Spleen (tissue), 7 donors: ENCODE results near the gene SAFB.

ENCODE experiments used
- CTCF ChIP-seq, 11 experiments: fragments of 200-600 bp in 7 of 11; fragments of 450-650 bp in 4 of 11; sonication (generic) in 4 of 11; IDR thresholded peaks in 8 of 11; conservative IDR thresholded peaks in 3 of 11; 1 replicate in 7 of 11; 2 replicates in 4 of 11; pipeline versions ENCODE4 v1.4.0 to v1.8.0; 2016 to 2021; ENCODE audit warnings: antibody characterized with exemption in 11 of 11, inconsistent platforms in 4 of 11, mild to moderate bottlenecking in 1 of 11
- POLR2A ChIP-seq, 3 donors: fragments of 450-650 bp; IDR thresholded peaks; one replicate each; pipeline ENCODE4 v1.5.1; 2017; ENCODE audit warnings: antibody characterized with exemption in 3 of 3, mild to moderate bottlenecking in 1 of 3
- POLR2AphosphoS5 ChIP-seq, 3 donors: sonication (generic); formaldehyde crosslinking; IDR thresholded peaks; one replicate each; pipeline ENCODE4 v1.5.1; 2017; ENCODE audit warnings: antibody characterized with exemption in 3 of 3
- donor health status: DM: no; HTN: no; CAD: no; lungs with moderate emphysema.
- donor health status: DM: no; HTN: no; CAD: no.
- donor health status: DM: no; HTN: no; CAD: no.

GRCh38 chr19:5681391-5682106 lies 58.7 kb downstream of the SAFB start:
- TF ChIP-seq POLR2A (IDR thresholded peaks at IDR 0.05): no peak
- TF ChIP-seq CTCF (IDR thresholded peaks at IDR 0.05 in 8 of 11, conservative IDR thresholded peaks at IDR 0.05 in 3 of 11): no peak
- no peak for TF ChIP-seq POLR2AphosphoS5 (IDR thresholded peaks at IDR 0.05)
